Fibroblast of skin of right biceps (primary cell): ENCODE measurements around the gene TFCP2L1.

Experiments used
- DNase-seq: peaks from one replicate; pipeline ENCODE4 v3.0.0-alpha.2; 2013

The TFCP2L1 gene

DNA sequence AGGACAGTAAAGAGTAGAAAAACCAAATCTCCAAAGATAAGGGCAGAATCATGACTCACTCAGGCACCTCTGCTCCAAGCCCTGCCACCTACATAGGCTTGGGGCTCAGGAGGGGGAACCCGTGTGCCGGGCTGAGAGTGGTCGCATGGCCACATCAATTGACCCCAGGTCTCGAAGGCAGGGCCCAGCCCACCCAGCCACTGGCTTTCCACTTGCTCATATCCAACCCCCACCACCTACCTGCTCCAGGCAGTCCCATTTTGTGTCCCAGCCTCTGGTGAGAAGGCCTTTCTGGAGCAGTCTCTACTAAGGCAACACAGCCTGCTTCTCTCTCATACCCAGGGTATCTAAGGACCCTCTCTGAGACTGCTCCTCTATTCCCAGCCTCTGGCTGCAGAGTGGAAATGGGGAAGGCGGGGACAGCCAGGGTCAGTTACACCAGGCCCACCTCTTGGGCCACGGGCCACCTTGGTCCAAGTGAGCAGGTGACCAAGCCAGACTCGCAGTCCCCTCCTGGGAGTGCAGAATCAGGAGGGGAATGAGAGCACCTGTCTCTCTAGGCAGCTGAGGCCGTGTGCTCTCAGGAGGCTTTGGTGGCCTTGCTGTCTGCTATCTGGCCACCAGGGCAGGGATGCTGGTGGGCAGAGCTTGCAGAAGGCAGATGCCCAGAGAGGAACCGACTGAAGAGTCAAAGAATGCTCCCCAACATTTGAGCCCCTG is 20.8 kb downstream of the TFCP2L1 start:
- DNase-seq = no peak

DNA sequence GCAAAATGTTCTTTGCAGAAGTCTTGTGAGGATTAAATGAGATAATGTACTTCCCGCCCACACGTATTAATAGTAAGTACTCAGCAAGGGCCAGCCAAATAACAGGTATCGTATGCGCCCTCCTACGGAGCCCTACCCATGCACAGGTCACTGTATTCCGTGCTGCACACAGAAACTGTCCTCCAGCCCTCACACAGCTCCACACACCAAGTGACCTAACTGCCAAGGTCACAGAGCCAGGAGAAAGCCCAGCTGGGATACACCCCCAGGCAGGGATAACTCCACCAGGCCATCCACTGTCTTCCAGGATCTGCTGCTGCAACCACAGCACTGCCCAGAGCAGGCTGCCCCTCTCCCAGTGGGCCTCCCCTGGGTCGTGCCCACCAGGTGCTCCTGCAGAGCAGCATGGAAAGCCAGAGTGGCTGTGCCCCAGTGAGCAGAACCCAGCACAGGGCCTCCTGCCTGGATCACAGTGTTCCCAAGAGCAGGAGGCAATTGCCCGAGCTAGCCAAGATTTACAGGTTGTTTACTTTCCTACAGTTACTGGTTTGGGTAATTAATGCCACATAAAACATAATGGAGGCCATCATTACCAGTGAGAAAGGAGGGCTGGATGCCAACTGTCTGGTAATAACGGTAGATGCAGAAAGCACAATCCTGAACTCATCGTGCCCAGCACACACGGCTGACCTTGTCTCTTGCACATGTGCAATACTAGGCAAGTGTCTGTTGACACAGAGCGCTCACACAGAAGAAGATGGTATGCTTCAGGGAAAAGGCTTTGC is 24.4 kb downstream of the TFCP2L1 start:
- no peak for DNase-seq

DNA sequence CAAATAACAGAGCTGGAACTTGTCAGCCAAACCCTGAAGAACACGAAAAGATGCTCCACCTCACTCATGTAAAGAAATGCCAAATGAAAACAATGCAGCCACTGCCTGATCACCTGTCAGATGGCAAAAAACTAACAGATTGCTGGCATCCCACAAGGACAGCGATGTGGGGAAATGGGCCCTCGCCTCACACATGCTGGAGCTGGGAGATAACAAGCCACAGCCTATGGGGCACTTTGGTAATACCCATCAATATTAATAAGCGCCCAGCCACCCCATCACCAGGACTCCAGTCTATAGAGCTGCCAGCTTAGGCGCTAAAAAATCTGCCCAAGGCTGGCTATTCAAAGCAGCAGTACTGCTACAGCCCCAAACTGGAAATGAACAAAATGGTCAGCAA is 27.0 kb downstream of the TFCP2L1 start:
- no peak for DNase-seq

DNA sequence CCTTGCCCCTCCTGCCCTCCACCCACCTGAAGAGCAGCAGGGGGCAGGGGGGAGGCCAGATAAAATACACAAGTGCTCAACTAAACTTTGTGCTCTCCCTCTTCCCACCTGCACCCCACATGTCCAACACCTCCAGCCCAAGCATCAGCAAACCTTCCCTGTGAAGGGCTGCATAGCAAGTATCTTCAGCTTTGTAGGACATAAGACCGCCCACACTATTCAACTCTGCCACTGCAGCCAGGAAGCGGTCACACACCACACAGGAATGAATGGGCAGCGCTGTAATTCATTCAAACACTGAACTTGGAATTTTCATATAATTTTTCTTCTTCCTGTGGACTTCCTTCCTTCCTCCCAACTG is 27.5 kb downstream of the TFCP2L1 start:
- no peak for DNase-seq

DNA sequence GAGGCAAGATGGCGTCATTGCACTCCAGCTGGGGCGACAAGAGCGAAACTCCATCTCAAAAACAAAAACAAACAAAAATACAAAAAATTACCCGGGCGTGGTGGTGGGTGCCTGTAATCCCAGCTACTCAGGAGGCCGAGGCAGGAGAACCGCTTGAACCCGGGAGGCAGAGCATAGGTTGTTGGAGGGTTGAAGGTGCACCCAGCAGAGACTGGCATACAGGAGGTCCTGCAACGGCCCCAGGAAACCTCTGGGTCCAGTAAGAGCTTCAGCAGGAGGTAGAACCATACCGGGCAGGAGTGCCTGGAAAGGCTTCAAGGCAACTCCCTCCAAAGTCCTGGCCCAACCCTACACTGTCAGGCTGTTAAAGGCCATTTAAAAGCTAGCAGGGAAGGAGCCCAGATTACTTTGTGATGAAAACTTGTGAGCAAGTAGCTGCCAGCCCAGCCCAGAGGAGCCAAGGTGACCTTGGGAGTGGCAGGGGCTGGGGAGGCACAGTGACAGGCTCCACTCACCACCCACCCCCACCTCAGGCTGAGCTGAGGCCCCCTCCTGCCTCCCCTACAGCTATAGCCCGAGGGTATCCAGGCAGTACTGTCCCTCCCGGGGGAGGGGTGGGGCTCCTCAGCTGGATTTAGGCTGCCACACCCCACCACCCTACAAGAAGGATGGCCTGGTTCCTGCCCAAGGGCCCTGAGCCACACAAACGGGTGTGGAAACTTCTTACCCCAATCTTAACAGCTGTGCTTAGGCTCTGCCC is 28.1 kb downstream of the TFCP2L1 start:
- DNase-seq = no peak

DNA sequence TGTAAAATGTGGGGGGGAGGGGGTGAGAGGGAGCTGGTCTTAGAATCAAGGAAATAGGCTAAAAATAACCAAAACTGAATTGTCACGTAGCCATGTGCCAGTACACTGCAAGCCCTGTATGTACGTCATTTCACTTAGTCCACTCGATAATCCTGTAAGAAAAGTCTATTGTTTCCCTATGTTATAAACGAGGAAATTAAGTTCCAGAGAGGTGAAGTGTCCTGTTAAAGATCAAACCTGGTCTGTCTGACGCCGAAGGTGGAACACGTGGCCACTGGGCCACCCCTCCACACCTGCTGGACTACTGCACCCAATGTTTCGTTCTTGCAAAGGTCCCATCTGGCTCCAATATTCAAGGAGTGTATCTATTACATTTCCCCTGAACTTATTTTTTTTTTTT is 29.6 kb downstream of the TFCP2L1 start:
- DNase-seq = no peak

DNA sequence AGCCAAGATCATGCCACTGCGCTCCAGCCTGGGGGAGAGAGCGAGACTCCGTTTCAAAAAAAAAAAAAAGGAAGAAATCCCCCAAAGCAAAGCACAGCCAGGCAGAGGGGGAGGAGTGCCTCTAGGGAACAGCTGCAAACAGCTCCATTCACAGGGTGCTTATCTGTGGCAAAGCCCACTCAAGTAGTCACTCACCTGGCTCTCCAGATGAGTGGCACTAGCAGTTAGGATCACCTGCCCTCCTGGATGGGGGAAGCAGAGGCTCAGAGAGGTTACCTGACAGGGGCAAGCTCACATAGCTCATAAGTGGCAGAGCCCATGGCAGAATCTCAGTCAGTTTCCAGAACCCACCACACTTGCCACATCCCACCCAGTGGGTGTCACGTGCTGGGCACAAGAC is 30.3 kb downstream of the TFCP2L1 start:
- DNase-seq = no peak

DNA sequence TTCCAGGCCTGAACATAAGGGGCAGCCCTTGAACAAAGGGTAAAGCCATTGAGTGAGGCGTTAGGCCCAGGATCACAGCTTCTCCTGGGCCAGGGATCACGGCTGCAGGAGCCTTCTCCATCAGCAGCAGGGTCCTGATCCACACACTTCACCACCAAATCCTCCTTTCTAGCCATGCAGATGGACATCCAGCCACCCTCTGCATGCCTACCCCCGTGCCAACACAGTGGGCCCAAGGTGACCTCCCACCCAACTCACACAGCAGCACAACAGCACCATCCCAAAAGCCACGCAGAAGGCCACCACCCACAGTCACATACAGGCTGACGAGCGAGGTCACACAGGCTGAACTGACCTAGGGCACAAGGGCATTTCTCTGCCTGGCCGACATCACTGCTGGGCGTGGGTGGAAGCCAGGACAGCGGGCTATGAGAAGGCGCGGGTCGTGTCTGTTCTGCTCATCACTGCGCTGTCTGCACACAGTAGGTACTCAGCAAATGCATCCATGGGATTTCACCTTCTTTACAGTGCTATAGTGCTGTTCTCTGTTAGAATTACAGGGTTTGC is 31.2 kb downstream of the TFCP2L1 start:
- DNase-seq = no peak

DNA sequence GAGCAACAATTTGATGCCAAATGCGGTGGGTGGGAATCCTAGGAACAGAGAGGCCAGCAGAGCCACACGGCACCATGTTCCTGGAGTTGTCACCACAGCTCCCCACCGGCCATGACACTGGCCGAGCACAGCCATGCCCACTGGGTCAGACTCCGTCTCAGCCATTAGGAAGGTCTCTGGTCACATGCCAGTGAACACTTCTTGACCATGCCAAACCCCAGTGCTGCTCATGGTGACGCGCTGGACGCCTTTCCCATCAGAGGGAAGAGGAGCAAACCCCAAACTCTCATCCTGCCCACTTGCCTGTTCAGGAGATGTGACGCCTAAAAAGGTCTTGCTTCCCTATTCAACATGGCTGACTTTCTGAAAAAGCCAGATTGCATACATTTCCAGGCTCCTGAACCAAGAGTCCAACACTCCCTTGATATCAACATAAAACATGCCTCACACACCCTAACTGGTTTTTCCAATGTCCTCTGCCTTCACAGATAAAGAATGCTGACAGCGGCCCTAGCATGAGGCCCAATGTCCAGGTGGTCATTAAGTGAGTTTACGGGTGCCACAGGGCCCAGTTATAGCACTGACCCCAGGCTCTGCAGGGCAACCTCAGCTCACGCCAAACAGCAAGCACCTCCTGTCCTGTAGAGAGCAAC is 31.9 kb downstream of the TFCP2L1 start:
- no peak for DNase-seq

DNA sequence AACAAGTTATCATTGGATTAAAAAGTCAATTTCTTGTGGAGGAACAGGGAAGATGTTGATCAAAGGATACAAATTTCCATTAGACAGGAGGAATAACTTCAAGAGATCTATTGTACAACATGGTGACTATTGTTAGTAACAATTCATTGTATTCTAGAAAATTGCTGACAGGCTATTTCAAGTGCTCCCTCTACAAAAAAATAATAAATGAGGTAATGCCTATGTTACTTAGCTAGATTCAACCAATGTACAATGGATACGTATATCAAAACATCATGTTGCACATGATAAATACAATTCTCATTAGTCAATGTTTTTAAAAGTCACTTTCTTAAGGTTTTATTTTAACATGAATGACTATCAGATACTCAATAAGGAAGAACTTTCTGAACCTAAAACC is 33.5 kb downstream of the TFCP2L1 start:
- DNase-seq = no peak

DNA sequence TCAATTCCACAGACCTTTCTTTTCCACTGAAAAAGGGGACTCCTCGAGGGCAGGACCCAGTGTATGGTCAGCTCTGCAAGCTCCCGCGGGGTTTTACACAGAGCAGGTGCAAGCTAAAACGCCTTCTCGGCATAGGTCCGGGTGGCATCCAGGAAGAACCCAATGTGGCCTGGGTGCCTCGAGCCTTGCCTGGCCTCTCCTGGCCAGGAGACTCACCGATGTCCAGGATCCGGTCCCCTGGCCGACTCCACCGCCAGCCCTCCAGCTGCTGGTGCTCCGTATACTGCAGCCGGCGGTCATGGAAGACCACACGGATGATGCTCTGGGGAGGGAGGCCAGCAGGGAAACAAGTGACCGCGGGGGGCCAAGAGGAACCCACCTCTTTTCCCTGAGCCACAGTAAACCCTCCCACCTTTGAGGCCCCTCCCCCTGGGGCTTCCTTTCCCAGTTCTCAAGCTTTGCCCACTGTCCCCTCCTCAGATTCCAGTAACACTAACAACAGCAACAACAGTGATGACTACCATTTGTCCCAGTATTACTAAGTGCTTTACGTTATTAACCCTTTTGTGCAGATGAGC is 36.1 kb downstream of the TFCP2L1 start:
- DNase-seq = no peak

DNA sequence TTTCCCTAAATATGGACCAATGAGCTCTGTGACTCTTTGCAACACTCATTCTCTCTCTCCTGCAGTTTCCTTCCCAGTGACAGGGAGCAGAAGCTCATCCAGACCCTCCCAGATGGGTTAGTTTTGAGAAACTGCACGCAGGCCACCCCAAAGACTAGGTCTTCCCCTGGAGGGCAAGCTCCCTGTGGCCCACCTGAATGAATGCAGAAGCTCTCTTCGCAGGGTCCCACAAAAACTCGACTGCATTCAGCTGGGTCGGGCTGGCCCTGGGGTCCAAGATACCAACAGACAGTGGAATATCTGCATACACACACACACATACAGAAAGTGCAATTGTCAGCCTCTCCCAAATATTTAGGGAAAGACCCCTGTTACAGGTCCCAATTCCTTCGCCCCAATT is 37.0 kb downstream of the TFCP2L1 start:
- no peak for DNase-seq

DNA sequence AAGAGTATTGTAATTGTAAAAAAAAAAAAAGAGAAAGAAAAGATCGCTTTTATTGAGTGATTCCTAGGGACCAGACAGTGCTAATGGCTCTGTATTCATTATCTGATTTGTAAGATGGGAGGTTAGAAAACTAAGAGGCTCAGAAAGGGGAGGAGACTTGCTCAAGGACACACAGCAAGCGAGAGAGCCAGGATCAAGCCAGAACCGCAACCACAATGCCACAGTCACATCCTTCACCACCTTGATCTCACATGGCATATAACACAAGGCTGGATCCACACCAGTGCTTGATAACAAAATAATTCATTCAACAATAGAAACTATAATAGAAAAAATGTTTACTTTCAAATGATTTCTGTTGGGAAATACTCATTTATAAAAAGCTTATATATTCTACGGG is 37.5 kb downstream of the TFCP2L1 start:
- no peak for DNase-seq

DNA sequence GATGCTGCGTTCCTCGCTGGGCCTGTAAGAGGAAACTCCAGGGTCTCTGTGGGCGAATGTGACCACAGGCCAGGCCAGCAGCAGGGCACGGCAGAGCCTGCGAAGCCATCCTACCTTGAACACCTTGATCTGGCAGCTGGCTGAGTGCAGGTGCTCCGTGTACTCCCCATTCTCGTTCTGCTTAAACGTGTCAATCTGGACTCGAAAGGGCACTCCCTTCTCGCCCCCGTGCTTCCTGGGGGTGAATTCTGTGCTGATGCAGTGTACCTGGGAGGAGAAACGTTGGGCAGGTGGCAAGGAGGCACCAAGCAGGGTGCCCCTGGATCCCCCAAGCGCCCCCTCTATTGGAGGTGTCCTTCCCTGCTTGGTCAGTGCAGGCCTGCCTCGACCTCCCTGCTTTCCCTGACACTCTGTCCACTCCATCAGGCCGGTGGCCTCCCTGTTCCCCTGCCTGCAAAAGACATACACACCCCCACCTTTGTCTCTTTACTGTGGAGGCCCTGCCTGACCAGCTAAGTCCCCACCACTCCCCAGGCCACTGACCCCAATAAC is 38.2 kb downstream of the TFCP2L1 start:
- DNase-seq = no peak

DNA sequence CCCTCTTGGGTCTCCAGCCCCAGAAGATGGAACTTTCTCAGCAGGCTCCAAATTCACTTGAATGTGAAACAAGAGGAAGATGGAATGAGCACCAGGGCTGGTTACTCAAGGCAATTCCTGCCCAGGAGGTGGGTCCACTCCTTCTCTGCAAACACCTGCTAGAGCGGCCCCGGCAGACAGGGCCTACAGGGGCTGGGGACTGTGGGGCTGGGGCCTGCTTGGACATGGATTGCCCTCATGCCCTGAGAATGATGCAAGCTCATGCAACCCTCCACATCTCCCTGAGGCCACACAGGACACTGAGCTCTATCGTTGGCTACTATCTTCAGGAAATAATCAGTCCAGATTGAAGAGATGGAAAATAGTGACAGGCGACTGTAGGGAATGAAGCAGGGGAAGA is 39.1 kb downstream of the TFCP2L1 start:
- DNase-seq = no peak

DNA sequence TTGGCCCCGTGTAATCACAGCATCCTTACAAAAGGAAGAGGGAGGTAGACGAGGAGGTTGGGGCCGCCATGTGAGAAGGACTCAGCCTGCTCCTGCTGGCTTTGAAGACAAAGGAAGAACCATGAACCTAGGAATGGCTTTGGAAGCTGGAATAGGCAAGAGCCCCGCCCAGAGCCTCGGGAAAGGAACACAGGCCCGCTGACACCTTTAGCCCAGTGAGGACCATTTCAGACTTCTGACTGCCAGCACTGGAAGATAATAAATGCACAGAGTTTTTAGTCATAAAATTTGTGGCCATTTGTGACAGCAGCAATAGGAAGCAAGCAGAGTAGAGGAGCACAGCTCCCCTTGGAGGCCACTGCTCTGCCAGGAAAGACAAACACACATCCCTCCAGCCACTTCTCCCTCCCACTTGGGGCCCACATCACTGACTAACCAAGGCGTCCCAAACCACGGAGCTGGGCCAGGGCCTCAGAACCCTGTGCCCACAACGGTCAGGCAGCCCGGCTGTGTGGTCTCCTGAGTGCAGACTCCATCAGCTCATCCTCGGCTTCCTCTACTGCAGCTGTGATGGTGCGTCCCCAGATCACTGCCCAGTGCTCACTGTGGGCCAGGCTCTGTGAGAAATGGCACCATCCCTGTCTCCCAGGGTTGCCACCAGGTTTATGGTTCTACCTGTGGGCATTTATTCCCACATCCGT is 39.7 kb downstream of the TFCP2L1 start:
- DNase-seq = no peak

DNA sequence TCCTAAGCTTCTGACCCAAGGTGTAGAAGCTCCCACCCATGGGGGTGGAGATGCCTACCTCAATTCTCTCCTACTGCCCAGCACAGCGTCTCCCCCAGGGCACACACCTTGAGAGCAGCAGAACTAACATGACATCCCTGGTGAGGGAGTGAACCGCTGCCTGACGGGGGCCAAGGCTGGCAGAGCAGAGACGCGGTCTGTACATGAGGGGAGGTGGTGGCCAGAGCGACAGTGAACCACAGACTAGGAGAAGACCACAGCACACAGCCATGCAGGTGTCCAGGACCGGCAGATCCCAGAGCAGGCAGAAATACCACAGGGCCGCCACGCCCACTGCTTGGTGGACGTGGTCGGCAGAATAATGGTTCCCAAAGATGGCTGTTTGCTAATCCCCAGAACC is 40.4 kb downstream of the TFCP2L1 start:
- no peak for DNase-seq

DNA sequence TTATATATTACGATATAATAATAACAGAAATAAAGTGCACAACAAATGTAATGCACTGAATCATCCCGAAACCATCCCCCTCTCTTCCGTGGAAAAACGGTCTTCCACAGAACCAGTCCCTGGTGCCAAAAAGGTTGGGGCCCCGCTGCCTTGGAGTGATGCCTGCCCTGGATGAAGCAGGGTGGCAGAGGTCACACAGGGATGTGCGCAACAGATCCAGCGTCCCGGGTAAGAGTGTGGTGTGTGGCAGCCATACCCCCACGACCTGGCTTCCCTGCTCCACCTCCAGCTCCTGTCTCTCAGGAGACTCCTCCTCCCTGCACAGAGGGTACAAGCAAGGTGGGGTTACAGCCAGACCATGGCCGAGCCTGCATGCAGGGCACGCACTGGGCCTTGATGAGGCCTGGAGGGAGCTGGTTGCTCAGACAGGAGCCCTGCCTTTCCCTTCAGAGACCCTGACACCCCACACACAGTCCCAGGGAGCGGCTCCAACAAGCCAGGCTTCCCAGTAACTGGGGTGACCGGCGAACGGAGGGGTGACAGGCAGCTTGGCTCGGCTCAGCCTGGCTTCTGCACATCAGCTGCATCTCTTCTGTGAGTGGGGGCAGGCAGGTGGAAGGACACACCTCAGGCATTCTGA is 41.1 kb downstream of the TFCP2L1 start:
- no peak for DNase-seq

DNA sequence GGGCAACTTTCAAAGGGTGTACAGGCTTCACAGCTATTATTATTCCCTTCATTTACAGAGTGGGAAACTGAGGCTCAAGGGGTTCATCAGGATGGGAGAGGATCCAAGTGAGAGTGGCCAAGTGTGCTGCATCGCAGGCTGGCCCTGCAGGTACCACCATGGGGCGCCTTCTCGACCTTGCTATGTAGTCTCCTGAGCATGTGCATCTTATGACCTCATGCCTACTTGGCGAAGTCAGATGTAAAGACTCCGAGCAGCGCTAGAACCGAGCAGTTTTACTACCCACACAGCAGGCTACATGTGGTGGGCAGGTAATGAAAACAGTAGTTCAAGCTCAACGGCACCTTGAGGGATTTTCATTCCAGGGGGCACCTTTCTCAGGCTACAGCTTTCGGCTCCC is 42.0 kb downstream of the TFCP2L1 start:
- DNase-seq = no peak

DNA sequence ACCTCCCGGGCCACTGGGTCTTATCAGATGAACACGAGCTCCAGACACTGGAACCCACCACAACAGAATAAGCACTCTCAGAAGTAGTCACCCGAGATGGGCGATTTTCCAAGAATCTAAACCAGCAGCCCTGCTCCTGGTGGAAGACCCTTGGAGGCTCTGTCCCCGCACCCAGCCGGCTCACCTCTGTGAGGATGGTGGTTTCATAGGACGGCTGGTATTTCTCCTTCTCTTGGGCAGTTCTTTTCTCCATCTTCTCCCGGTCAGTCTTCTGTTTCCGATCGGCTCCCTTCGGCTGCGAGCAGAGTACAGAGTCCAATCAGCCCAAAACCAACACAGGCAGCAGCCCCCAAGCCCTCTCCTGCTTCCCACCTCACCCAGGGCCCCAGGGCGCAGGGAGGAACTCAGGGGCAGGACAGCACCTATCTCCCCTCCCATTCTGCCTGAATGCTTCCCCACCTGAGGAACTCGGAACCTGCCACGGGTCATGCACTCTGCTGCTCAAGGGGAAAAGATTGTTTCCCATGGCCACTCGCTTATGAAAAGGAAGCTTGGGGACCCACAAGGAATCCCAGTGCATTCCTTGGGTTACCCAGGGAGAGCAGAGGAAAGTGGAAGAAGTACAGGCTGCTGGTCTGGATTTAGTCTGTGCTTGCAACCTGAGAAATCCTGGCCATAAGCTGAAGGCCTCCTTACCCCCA is 42.7 kb downstream of the TFCP2L1 start:
- no peak for DNase-seq

DNA sequence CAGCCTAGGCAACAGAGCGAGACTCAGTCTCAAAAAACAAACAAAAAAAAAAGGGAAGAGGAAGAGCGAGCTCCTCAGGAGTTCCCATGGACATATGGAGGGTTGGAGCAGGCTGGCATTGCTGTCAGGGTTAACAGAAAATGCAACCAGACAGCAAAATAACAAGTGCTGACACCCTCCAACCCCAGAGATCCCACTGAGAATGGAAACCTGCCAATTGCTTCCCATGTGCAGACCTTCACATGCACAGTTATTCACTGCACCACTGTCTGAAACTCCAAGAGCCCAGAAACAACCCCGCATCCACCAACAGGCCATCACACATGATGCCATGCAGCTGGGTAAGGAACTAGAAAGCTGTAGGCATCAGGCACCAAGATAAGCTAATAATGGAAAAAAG is 43.5 kb downstream of the TFCP2L1 start:
- DNase-seq = no peak
